Islet precursor cell (in vitro differentiated cells): ENCODE results near the gene TOP3A.
A peak's percentile ranks its signal among the peaks of the same experiment; 100 is the strongest.
"Not testable (repeated sequence)": the region's sequence is repeated elsewhere in the genome, so short reads cannot be mapped to it uniquely, and the experiment has no call there.

Source experiments
- DNase-seq: peaks from one replicate; pipeline ENCODE4 v3.0.0-alpha.2; 2018

TOP3A gene

DNA sequence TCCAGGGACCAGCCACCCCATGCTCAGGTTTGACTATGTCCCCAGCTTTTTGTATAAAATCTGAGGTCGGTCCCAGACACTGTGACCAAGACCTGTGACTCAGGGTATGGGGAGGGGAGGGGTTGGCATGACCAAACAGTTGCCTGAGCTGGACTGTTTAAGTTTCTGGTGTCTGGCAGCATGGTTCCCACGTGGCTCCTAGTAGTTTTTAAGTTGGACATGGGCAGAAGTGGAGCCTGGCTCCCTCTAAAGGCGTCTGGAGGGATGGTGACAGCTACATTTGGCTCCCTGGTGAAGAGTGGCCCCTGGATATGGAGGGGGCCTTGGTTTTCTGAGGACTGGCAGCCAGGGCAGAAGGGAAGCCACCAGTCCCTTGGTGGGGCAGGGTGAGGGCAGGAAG, 8.2 kb upstream of the TOP3A start:
- no peak for DNase-seq

DNA sequence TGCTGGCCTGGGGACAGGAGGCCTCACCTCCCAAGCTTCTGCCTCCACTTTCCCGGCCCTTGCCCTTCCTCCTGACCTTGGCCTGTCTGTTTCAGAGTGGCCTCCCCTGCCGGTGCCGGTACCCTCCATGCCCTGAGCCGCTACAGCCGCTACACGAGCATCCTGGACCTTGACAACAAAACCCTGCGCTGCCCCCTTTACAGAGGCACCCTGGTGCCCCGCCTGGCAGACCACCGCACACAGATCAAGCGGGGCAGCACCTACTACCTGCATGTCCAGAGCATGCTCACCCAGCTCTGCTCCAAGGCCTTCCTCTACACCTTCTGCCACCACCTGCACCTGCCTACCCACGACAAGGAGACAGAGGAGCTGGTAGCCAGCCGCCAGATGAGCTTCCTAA, 7.7 kb upstream of the TOP3A start:
- no peak for DNase-seq

DNA sequence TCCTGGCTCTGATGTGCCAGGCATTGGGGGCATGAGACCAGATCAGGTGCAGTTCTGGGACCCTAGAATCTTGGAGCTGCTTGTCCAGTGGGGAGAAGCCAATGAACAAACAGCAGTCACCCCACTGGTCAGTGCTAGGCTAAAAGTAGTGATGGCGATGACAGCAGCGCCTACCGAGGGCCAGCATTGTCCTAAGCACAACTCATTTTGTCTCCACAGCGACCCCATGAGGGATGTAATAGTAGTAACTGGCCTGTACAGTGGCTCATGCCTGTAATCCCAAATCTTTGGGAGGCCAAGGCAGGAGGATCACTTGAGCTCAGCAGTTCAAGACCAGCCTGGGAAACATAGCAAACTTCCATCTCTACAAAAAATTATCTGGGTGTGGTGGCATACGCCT, 6.5 kb upstream of the TOP3A start:
- DNase-seq: no peak

DNA sequence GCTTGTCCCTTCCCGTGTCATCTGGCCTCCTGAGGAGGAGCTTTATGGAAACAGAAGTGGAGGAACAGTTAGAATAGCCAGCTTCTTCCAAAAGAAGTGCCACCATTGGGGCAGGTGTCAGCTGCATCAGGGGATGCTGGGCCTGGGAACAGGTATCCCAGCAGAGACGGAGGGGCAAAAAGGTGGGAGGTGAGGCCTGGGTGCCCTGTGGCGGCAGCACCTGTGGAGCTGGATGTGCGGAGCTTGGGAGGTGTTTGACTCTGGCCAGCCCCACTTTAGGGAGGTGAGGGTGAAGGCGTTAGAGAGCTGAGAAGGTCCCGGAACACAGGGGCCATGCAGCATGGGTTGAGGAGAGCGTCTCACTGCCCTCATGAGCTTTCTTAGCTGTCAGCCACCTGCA, 5.5 kb upstream of the TOP3A start:
- DNase-seq: no peak

DNA sequence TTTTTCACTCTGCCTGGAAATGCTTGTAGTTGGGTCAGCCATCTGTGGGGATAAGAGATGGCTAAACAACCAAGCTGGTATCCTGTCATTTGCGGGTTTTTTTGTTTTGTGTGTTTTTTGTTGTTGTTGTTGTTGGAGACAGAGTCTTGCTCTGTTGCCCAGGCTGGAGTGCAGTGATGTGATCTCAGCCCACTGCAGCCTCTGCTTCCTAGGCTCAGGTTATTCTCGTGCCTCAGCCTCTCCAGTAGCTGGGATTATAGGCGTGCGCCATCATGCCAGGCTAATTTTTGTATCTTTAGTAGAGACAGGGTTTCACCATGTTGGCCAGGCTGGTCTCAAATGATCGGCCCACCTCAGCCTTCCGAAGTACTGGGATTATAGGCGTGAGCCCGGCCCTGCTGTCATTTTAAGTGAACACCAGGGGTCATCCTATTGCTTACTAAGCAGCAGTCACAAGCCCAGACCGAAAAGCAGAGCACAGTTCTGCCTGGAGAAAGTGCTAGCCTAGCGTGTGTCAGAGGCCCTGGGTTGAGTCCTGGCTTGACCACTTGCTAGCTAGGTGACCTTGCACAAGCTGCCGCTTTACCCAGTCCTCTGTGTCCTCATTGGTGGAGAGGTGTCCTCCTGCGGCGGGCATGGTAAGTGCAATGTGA, 4.9 kb upstream of the TOP3A start:
- DNase-seq: peak; percentile 89

DNA sequence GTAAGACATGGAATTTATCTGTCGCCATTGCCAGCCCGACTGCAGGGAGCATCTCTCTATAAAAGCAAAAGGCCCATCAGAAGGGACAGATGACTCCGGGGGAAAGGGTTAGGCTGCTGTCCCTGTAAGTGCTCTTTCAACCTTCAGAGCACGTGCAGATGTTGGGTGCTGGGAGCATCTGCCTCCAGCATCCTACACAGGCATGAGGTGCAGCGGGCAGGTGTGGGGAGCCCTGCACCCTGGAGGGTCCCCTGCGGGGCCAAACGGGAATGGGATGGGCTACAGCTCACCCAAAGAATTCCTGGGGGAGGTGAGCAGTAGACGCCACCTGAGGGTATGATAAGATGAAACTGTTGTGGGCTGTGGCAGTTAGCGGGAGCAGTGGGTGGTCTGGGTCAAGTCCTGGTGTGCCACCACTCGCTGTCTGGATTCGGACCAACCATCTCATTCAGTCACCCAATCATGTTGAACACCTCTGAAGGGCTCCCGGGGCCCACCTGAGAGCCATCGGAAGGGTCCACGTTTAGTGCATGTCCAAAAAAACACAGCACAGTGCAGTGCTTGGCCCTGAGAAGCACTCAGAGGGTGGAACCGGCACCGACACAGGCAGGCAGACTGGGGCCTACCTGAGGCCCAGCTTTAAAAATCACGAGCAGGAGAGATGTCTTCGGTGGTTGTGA, 4.1 kb upstream of the TOP3A start:
- no peak for DNase-seq

DNA sequence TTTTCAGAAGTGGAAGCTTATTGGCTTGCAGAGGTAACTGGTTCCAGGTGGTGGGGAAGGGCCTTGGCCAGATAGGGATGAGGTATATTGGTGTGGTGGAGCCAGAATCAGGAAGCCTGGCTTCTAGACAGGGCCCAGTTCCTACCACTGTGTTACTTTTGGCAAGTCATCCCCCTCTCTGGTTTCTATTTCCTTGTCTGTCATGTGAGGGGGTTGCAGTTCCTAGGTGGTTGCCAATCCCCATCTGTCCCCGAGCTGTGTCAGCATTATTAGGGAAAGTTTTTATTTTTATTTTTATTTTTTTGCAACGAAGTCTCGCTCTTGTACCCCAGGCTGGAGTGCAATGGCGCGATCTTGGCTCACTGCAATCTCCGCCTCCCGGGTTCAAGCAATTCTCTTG, 3.3 kb upstream of the TOP3A start:
- DNase-seq: no peak

DNA sequence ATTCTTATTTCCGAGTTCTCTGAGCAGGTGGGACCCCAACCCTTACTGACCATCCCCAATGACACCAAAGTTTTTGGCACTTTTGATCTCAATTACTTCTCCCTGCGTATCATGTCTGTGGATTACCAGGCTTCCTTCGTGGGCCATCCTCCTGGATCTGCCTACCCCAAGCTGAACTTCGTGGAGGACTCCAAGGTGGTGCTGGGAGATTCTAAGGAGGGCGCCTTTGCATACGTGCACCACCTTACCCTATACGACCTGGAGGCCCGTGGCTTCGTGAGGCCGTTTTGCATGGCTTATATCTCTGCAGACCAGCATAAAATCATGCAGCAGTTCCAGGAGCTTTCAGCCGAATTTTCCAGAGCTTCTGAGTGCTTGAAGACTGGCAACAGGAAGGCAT, 1.2 kb upstream of the TOP3A start:
- DNase-seq: no peak

DNA sequence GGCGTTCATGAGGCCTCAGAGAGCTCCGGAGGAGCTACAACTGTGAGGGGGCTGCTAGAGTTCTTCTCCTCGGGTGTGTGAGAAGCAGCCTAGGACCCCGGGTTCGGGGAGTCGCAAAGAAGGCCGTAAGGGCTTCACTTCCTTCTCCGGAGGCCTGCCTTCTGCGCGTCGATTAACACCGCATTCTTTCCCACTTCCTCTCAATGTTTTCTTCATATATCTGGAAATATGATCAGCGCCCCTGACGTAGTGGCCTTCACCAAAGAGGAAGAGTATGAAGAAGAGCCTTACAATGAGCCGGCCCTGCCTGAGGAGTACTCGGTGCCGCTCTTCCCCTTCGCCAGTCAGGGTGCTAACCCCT, 748 bp upstream of the TOP3A start:
- no peak for DNase-seq

DNA sequence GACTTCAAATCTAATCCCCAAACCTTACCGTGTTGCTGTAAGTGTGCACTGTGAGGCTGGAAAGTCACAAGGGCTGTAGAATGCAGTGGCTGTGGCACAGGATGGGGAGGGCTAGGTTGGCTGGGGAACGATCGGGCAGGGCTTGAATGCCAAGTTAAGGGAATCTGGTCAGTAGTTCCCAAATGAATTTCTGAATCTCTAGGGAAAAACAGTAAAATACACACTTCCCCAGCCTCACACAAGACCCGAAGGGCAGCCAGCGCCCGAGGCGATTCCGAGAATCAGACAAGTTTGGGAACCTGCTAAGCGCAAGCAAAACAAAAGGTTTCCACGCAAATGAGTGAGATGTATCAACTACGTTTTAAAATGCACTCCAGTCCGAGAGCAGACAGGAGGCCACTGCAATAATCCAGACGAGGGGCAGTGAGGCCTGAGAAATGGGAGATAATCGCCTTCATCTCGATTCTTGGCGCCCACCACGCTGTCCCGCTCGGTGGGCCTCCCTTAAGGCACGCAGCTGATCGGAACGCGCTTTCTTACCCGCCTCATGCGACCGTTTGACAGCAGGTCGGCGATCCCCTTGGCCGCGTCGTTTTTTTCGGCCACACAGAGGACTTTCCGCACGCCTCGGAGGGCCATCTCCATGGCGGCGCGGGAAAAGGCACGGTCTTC, 599 bp downstream of the TOP3A start:
- DNase-seq: no peak

DNA sequence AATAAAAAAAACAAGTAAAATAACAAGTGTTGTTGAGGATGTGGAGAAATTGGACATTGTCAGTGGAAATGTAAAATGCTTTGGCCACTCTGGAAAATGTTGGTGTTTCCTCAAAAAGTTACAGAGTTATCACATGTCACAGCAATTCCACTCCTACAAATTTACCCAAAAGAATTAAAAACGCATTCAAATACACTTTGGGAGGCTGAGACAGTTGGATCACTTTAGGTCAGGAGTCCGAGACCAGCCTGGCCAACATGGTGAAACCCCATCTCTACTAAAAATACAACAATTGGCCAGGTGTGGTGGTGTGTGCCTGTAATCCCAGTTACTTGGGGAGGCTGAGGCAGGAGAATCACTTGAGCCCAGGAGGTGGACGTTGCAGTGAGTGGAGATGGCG, 5.6 kb downstream of the TOP3A start:
- no peak for DNase-seq

DNA sequence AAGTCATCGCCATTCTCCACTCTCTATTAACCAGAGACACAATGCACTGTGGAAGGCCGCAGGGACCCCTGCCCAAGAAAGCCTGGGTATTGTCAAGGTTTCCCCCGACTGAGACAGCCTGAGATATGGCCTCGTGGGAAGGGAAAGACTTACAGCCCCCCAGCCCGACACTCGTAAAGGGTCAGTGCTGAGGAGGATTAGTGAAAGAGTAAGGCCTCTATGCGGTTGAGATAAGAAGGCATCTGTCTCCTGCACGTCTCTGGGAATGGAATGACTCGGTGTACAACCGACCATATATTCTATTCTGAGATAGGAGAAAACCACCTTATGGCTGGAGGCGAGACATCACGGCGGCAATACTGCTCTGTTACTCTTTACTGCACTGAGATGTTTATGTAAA, 11.6 kb downstream of the TOP3A start:
- DNase-seq: not testable (repeated sequence)

DNA sequence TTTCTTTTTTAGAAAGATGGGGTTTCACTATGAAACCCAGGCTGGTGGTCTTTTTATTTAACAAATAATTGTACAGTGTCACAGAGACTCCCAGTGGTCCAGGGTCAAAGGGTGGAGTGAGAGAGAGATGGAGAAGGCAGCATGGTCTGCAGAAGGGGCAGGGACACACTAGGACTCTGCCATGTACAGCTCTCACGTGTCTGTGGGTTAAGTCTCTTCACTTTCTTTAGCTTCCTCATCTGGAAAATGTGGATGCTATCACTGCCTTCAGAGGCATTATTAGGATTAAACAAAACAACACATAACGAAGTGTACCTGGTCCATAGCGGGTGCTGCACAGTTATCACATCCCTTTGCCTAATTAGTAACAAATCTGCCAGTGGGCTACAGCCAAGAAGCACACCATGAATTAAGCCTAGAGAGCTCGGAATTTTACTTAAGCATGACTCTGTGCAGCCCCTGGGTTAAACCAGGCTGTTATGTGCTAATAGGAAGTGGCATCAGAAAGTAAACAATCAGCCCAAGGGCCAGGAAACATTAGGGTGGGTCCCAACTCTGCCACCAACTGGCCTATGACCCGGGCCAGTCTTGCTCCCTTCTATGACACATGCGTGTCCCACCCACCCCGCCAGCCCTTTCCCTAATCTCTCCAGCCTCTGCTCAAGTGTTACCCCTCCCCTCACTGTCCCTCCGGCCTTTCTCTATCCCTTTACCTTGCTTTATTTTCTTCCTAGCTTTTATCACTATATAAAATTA, 13.9 kb downstream of the TOP3A start:
- DNase-seq: no peak

DNA sequence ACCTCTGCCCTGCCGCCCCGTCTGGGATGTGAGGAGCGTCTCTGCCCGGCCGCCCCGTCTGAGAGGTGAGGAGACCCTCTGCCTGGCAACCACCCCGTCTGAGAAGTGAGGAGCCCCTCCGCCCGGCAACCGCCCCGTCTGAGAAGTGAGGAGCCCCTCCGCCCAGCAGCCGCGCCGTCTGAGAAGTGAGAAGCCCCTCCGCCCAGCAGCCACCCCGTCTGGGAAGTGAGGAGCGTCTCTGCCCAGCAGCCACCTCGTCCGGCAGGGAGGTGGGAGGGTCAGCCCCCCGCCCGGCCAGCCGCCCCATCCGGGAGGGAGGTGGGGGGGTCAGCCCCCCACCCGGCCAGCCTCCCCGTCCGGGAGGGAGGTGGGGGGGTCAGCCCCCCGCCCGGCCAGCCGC, 16.7 kb downstream of the TOP3A start:
- not testable (repeated sequence) for DNase-seq

DNA sequence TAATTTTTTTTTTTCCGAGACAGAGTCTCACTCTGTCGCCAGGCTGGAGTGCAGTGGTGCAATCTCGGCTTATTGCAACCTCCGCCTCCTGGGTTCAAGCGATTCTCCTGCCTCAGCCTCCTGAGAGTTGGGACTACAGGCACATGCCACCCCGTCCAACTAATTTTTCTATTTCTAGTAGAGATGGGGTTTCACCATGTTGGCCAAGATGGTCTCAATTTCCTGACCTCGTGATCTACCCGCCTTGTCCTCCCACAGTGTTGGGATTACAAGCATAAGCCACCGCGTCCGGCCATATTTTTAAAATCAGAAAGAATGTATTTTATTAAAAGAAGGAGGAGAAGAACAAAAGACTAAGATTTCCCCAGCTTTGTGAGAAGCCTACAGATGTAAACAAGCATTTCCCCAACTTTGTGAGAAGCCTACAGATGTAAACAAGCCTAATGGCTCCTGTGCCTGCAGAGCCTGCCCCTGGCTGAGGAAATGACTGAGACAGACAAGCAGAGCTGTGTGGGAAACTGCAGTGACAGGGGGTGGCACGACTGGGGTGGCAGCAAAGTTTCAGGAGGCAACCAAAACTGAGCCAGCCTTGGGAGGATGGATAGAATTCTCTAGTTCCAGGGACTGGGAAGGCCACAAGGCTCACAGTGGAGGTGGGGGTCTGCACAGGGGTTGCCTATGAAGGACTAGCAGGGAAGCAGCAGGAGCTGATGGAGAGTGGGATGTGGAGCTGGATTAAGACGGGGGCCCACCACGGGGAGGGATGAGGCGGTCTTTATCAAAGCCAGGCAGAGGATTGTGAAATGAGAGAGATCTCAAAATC, 22.9 kb downstream of the TOP3A start:
- no peak for DNase-seq

DNA sequence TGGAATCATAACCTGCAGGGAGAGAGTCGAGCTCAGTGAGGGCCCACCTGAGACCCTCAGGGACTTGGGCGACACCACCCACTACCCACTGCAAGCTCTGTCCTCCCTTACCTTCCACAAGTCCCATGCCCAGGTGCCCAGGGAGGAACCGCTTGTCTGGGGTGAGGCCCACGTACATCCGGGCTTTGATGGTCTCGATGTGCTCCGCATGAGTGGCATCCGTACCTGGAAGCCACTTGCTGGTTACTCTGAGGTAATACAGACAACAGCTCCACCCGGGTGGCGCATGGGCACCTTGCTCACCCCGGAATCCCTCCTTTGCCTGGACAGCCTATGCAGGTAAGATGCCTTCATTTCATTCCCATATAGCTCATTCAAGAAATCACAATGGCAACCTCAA, 29.5 kb downstream of the TOP3A start:
- DNase-seq: no peak

DNA sequence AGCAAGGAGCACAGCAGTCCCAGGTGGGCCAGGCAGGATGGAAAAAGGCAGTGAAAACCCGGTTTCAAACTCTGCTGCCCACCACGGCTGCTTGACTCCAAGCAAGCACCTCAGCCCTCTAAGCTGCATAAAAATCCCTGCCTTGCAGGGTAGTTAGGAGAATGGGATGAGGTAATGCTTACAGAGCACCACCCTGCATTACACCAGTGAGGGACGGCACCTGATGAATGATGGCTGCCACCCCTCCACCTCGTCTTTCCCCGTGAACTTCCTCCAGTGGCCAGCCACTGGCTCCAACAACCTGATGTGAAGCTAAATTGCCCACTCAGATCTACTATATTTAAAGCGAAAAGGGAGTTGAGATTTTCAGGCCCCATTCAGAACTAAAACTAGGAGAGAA, 33.0 kb downstream of the TOP3A start:
- no peak for DNase-seq

DNA sequence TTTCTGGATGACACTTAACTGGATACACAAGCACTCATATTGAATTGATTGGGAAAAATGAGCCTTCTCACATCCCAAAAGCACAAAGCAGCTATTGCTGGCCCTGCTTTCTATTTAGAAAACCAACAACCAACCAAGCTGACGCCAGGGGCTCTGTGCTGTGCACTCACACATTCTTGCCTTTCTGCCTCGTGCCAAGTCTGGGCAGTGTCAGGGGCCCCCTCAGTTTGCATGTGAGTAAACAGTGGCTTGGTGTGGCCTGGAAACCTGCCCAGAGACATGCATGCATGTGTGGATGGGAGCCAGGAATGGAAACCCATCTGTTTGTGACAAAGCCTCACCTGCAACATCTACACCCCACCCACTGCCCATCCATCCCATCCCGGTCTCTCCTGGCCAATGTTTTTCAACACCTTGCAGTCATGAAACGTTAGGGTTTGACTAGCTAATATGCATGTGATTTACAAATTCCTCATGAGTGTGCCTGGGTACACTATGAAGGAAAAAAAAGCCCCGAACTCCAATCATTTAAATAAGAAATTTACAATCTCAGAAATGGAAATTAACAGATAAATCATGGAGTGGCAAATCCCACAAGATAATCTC, 33.9 kb downstream of the TOP3A start:
- no peak for DNase-seq

DNA sequence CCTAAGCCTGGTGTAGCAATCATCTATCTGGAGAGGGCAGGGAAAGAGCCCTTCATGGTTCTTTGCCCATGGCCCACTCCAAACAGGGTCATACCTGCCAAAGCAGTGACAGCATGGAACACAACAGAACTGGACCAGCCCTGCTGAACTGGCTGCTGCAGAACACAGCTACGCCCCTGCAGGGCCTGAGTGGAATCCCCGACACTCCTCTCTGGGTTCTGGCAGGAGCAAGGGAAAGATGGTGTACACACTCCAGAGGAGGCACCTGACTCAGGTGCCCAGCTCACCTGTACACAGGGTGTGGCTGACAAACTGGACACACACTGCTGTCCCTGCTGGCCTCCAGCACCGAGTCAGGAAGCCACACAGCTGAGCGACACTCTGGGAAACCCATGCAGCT, 34.5 kb downstream of the TOP3A start:
- no peak for DNase-seq

DNA sequence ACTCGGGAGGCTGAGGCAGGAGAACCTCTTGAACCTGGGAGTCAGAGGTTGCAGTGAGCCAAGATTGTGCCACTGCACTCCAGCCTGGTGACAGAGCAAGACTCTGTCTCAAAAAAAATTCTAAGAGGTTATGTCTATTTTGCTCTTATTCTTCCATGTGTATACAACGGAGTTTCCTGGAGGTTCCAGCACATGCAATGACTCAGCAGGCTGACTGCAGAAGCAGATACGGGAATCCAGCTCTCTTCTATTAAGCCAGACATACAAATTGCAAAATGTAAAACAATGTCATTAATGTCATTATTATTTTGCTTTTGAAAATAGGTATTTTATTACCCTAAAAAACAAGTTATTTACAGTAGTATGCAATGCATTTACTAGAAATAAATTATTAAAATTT, 35.9 kb downstream of the TOP3A start:
- no peak for DNase-seq

DNA sequence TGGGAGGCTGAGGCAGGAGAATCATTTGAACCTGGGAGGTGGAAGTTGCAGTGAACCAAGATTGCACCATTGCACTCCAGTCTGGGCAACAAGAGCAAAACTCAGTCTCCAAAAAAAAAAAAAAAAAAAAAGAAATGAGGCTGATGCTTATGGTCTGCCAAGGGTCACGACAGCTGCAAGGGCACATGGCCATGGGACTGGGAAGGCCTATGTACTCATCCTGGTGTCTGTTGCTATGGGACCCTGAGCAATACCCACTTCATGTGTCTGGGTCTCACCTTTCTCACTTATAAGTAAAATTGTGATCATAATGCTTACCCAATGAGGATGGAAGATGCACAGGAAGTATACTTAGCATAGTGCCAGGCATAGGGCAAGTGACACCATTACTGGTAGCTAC, 37.7 kb downstream of the TOP3A start:
- no peak for DNase-seq
